H1 (cell line): ENCODE data around the gene PLEKHH3. TPM values are rescaled to one million over a fixed set of nuclear protein-coding genes. Genes with fewer than 3 reads are reported as not detected.

ENCODE experiments used
- CTCF ChIA-PET: fragments of 300-600 bp; sonication (Branson Sonifier 250); formaldehyde crosslinking; loops from one replicate; lab custom pipeline; 2021; ENCODE audit not compliant: partially characterized antibody; lab: Charles Lee
- POLR2A ChIA-PET: fragments of 300-600 bp; sonication (Branson Sonifier 250); formaldehyde crosslinking; loops from one replicate; lab custom pipeline; 2021; ENCODE audit warnings: inconsistent platforms; ENCODE audit not compliant: partially characterized antibody; lab: Charles Lee
- DNase-seq, 2 experiments: peaks; one replicate each; pipeline versions ENCODE4 v3.0.0 to v3.0.0-alpha.2; 2010 to 2022; ENCODE audit warnings: low spot score in 2 of 2, low read depth in 1 of 2, mixed read lengths in 1 of 2
- FAIRE-seq: peaks from 2 replicates; lab custom pipeline; 2011; peaks lifted over from hg19 to GRCh38; lab: Jason Lieb, UNC
- H2AFZ ChIP-seq: 2 replicates; pipeline ENCODE4 v1.8.1; 2012; ENCODE audit warnings: low read length, inconsistent platforms
- H2AK5ac ChIP-seq: 2 replicates; pipeline ENCODE4 v1.6.1; 2013; ENCODE audit warnings: low read depth, low read length
- H2BK120ac ChIP-seq: replicated peaks from 2 replicates; pipeline ENCODE3; 2013; ENCODE audit warnings: low read depth, low read length, inconsistent platforms
- H2BK12ac ChIP-seq: 2 replicates; pipeline ENCODE4 v1.6.1; 2013; ENCODE audit warnings: low read depth, low read length
- H2BK15ac ChIP-seq: 2 replicates; pipeline ENCODE4 v1.6.1; 2013; ENCODE audit warnings: low read length
- H2BK20ac ChIP-seq: 2 replicates; pipeline ENCODE4 v1.6.1; 2013; ENCODE audit warnings: low read length
- H2BK5ac ChIP-seq: 2 replicates; pipeline ENCODE4 v1.6.1; 2013; ENCODE audit warnings: low read depth, low read length
- H3K14ac ChIP-seq: 2 replicates; pipeline ENCODE4 v1.6.1; 2013; ENCODE audit warnings: inconsistent platforms; ENCODE audit not compliant: insufficient read length
- H3K18ac ChIP-seq: 2 replicates; pipeline ENCODE4 v1.6.1; 2013; ENCODE audit warnings: low read length; ENCODE audit errors: extremely low read depth
- H3K23ac ChIP-seq: 2 replicates; pipeline ENCODE4 v1.6.1; 2013; ENCODE audit warnings: inconsistent platforms; ENCODE audit not compliant: insufficient read length
- H3K23me2 ChIP-seq: 2 replicates; pipeline ENCODE4 v1.6.1; 2013; ENCODE audit warnings: low read depth, low read length
- H3K27ac ChIP-seq: 2 replicates; pipeline ENCODE4 v1.6.1; 2011; ENCODE audit warnings: low read depth, low read length, inconsistent platforms
- H3K27me3 ChIP-seq, 4 experiments: replicated peaks in 1 of 4; 1 replicate in 1 of 4; 2 replicates in 3 of 4; pipeline versions ENCODE4 v1.6.1 to v1.8.1; 2011 to 2013; ENCODE audit warnings: low read length in 3 of 4, mild to moderate bottlenecking in 3 of 4, inconsistent platforms in 2 of 4, mixed read lengths in 2 of 4, moderate library complexity in 1 of 4; ENCODE audit not compliant: control insufficient read depth in 3 of 4, insufficient read depth in 3 of 4; ENCODE audit errors: extremely low read depth in 1 of 4
- H3K36me3 ChIP-seq, 4 experiments: 2 replicates each; pipeline versions ENCODE4 v1.6.1 to v1.8.1; 2011 to 2013; ENCODE audit warnings: mild to moderate bottlenecking in 4 of 4, low read length in 3 of 4, moderate library complexity in 2 of 4, control low read depth in 1 of 4, inconsistent platforms in 1 of 4; ENCODE audit not compliant: insufficient read depth in 4 of 4, control insufficient read depth in 2 of 4
- H3K4ac ChIP-seq: replicated peaks from 2 replicates; pipeline ENCODE3; 2013; ENCODE audit warnings: low read length, low read depth, mixed read lengths, inconsistent platforms; ENCODE audit not compliant: insufficient read length
- H3K4me1 ChIP-seq, 4 experiments: replicated peaks in 1 of 4; 1 replicate in 1 of 4; 2 replicates in 3 of 4; pipeline versions ENCODE4 v1.6.1 to v1.8.1; 2011 to 2013; ENCODE audit warnings: low read length in 3 of 4, inconsistent platforms in 2 of 4, mixed read lengths in 1 of 4; ENCODE audit not compliant: insufficient read depth in 4 of 4, control insufficient read depth in 3 of 4
- H3K4me2 ChIP-seq, 2 experiments: 2 replicates each; pipeline versions ENCODE4 v1.6.1 to v1.8.1; 2011 to 2013; ENCODE audit warnings: low read depth in 2 of 2, low read length in 2 of 2, control low read depth in 1 of 2, inconsistent platforms in 1 of 2, mild to moderate bottlenecking in 1 of 2; ENCODE audit not compliant: insufficient read depth in 1 of 2
- H3K4me3 ChIP-seq, 4 experiments: fragments of 200-600, 300-600 bp in 1 of 4; sonication (generic), shearing (Covaris generic), sonication (Bioruptor Twin) in 1 of 4; 2 replicates each; pipeline versions ENCODE4 v1.5.1 to v1.8.1; 2011 to 2016; ENCODE audit warnings: low read length in 4 of 4, low read depth in 3 of 4, control low read depth in 2 of 4, inconsistent platforms in 2 of 4, mild to moderate bottlenecking in 2 of 4, mixed read lengths in 1 of 4, moderate library complexity in 1 of 4; ENCODE audit not compliant: insufficient read depth in 2 of 4; ENCODE audit errors: extremely low read depth in 1 of 4
- H3K56ac ChIP-seq: replicated peaks from 2 replicates; pipeline ENCODE3; 2013; ENCODE audit warnings: low read depth, mild to moderate bottlenecking, mixed read lengths, low read length, inconsistent platforms; ENCODE audit not compliant: insufficient read length
- H3K79me1 ChIP-seq: 2 replicates; pipeline ENCODE4 v1.6.1; 2013; ENCODE audit warnings: low read depth, low read length, control low read depth
- H3K79me2 ChIP-seq, 2 experiments: 2 replicates each; pipeline versions ENCODE4 v1.6.1 to v1.8.1; 2012 to 2013; ENCODE audit warnings: low read length in 2 of 2, mild to moderate bottlenecking in 2 of 2, inconsistent platforms in 1 of 2; ENCODE audit not compliant: insufficient read depth in 2 of 2, control insufficient read depth in 1 of 2
- H3K9ac ChIP-seq, 4 experiments: replicated peaks in 1 of 4; 1 replicate in 1 of 4; 2 replicates in 3 of 4; pipeline versions ENCODE4 v1.6.1 to v1.8.1; 2011 to 2013; ENCODE audit warnings: low read depth in 3 of 4, low read length in 3 of 4, control low read depth in 2 of 4, mild to moderate bottlenecking in 2 of 4, moderate library complexity in 2 of 4, inconsistent platforms in 1 of 4; ENCODE audit errors: extremely low read depth in 1 of 4
- H3K9me3 ChIP-seq, 2 experiments: 2 replicates each; pipeline versions ENCODE4 v1.6.1 to v1.8.1; 2012 to 2013; ENCODE audit warnings: mild to moderate bottlenecking in 2 of 2, moderate library complexity in 2 of 2, control low read depth in 1 of 2, inconsistent platforms in 1 of 2, low read depth in 1 of 2, low read length in 1 of 2, mixed read lengths in 1 of 2; ENCODE audit not compliant: insufficient read depth in 2 of 2
- H4K20me1 ChIP-seq, 2 experiments: replicated peaks in 1 of 2; 2 replicates each; pipeline versions ENCODE3 to v1.8.1; 2011 to 2013; ENCODE audit warnings: inconsistent platforms in 2 of 2, low read length in 2 of 2, mild to moderate bottlenecking in 1 of 2; ENCODE audit not compliant: insufficient read depth in 2 of 2, control insufficient read depth in 1 of 2
- H4K5ac ChIP-seq: 2 replicates; pipeline ENCODE4 v1.6.1; 2013; ENCODE audit warnings: low read length, low read depth, mixed read lengths, inconsistent platforms; ENCODE audit not compliant: insufficient read length
- H4K8ac ChIP-seq: 2 replicates; pipeline ENCODE4 v1.8.0; 2013; ENCODE audit warnings: mild to moderate bottlenecking, moderate library complexity, low read length, inconsistent platforms; ENCODE audit not compliant: insufficient read depth; ENCODE audit errors: extremely low read depth
- H4K91ac ChIP-seq: replicated peaks from 2 replicates; pipeline ENCODE3; 2013; ENCODE audit warnings: low read length, mixed read lengths, inconsistent platforms; ENCODE audit not compliant: insufficient read length
- CBX8 ChIP-seq: fragments of 300-800, 300-1000 bp; sonication (generic); IDR thresholded peaks from 2 replicates; pipeline ENCODE4 v1.7.1; 2016; ENCODE audit warnings: low read depth, low read length, borderline replicate concordance
- CREB1 ChIP-seq: IDR thresholded peaks from 2 replicates; pipeline ENCODE4 v1.6.1; 2012; ENCODE audit warnings: inconsistent platforms
- CTBP2 ChIP-seq: IDR thresholded peaks from 2 replicates; pipeline ENCODE4 v1.7.0; 2011; ENCODE audit warnings: borderline replicate concordance, mild to moderate bottlenecking, moderate library complexity, mixed read lengths, low read length; ENCODE audit not compliant: insufficient read depth, insufficient read length
- MAFK ChIP-seq: IDR thresholded peaks from 2 replicates; pipeline ENCODE4 v1.6.1; 2012; ENCODE audit warnings: low read depth, mild to moderate bottlenecking, improper control_type of control experiment, low read length
- SIN3A ChIP-seq, 2 experiments: IDR thresholded peaks in 1 of 2; conservative IDR thresholded peaks in 1 of 2; 2 replicates each; pipeline ENCODE4 v1.6.1; 2011 to 2012; ENCODE audit warnings: low read length in 2 of 2, improper control_type of control experiment in 1 of 2, low read depth in 1 of 2, mild to moderate bottlenecking in 1 of 2
- TAF7 ChIP-seq: optimal IDR thresholded peaks from 2 replicates; pipeline ENCODE3; 2011; ENCODE audit warnings: low read depth, mild to moderate bottlenecking, inconsistent platforms, low read length, moderate library complexity, borderline replicate concordance
- TCF12 ChIP-seq: IDR thresholded peaks from 2 replicates; pipeline ENCODE4 v1.6.1; 2011; ENCODE audit warnings: low read depth, mild to moderate bottlenecking, low read length
- WGBS, 2 experiments: shearing (Covaris generic) in 1 of 2; methylation state at CpG; one replicate each; pipeline versions ENCODE4 v1.1.6 to v1.1.7; 2013 to 2015; ENCODE audit warnings: low lambda C conversion rate in 2 of 2, mixed read lengths in 2 of 2, inconsistent platforms in 1 of 2, low coverage in 1 of 2, missing lambda C conversion rate in 1 of 2; ENCODE audit not compliant: insufficient replicate concordance in 2 of 2, insufficient coverage in 1 of 2, insufficient read length in 1 of 2; ENCODE audit errors: extremely low coverage in 1 of 2, missing lambda C conversion rate in 1 of 2; 5-methylcytosine and 5-hydroxymethylcytosine counted together
- polyA plus RNA-seq, 7 experiments: library from polyadenylated mRNA; depleted of rRNA in 3 of 7; stranded (reverse) in 5 of 7; unstranded in 2 of 7; fragments of >200 nt in 5 of 7; fragments of 200-250 nt in 2 of 7; gene quantifications; 1 replicate in 5 of 7; 2 replicates in 1 of 7; 4 replicates in 1 of 7; pipeline versions ENCODE4 v1.2.1 to v1.2.3, GENCODE V29; 2011 to 2013; ENCODE audit warnings: missing spikeins in 2 of 7, mixed read lengths in 2 of 7
- total RNA-seq: library from RNA; stranded (reverse); fragmentation: NEBNext Ultra II Directional; extraction: Animal tissue kit (Norgen Biotek cat#: 25700); gene quantifications from 2 replicates; pipeline ENCODE4 v1.2.1, GENCODE V29; 2021

PLEKHH3 gene
- total and polyA plus RNA-seq, 2 of the 8 experiments (the other 6 are each of a cell fraction or from before 2014, with no cell fraction given) = 11.1 to 13.5 TPM

GRCh38 chr17:42629411-42630009, 47.3 kb downstream of the PLEKHH3 start:
- Histone ChIP-seq H3K27me3 (no peaks in the 10 kb centered on the region), H2BK5ac (no peak overlapping the region), H4K8ac (no peak overlapping the region), H2AFZ (no peak overlapping the region), H3K36me3 (no peaks in the 10 kb centered on the region), H4K5ac (no peak overlapping the region), H3K27ac (no peak overlapping the region), H3K4me2 (no peak overlapping the region), H2AK5ac (no peak overlapping the region), H3K9ac (no peak overlapping the region; a peak in 1 of 7 replicates), H3K18ac (no peak overlapping the region), H2BK20ac (no peak overlapping the region), H3K4ac (no peak overlapping the region), H4K20me1 (no peaks in the 10 kb centered on the region), H2BK12ac (no peak overlapping the region), H3K14ac (no peak overlapping the region), H2BK15ac (no peak overlapping the region), H3K56ac (no peak overlapping the region), H3K23ac (no peak overlapping the region), H3K23me2 (no peaks in the 10 kb centered on the region), H4K91ac (no peak overlapping the region), H3K4me3 (no peak overlapping the region), H2BK120ac (no peak overlapping the region), H3K79me1 (no peaks in the 10 kb centered on the region), H3K9me3 (no peaks in the 10 kb centered on the region), H3K79me2 (no peaks in the 10 kb centered on the region), H3K4me1 (no peaks in the 10 kb centered on the region)
- CTCF ChIA-PET = interaction anchor here (1.5 kb wide), 1 partner anchor 49 kb away, joined by 5 read pairs; no protein-coding TSS in a partner anchor
- TF ChIP-seq TAF7 = no peak
- no peak for TF ChIP-seq MAFK
- no peak for TF ChIP-seq CREB1
- TF ChIP-seq SIN3A (conservative IDR thresholded peaks at IDR 0.05 in 1 of 2, IDR thresholded peaks at IDR 0.05 in 1 of 2; ENCODE audit: low read depth in 1 of 2, low read length in 2 of 2) = no peak
- no peak for TF ChIP-seq TCF12
- TF ChIP-seq CTBP2 = no peak
- no peak for TF ChIP-seq CBX8
- 82% methylated on average over 3 of the region's 3 CpGs; no CpG with 5 or more reads in 1 of the 2 experiments for WGBS, 2 experiments
- no peak for FAIRE-seq
- POLR2A ChIA-PET = interaction anchor here (1.8 kb wide), 1 partner anchor 14 kb away, joined by 5 read pairs; no protein-coding TSS in a partner anchor
- DNase-seq = no peak
